ENCODE data around the gene ZNF839.

The ZNF839 gene

DNA sequence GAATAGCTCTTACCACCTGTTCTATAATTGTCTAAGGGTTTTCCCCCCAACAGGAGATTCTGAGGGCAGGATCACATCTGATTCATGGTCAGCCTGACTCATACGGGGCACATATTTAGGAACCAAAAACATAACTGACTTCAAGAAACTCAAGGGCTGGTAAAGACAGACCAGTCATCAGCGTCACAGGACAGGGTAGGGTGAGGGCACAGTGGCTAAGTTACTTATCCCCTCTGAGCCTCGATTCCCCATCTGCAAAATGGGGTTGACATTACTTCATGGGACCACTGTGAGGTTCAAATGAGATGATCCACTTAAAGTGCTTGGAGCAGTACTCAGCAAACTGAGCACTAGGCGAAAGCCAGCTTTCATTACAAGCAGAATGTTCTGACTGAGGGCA lies 42.5 kb downstream of the ZNF839 start:
- peaks cover 13 to 16% of the 10 kb centered on the region in 2 donors for H3K36me3 ChIP-seq (ENCODE audit: control insufficient read depth in 2 of 2, insufficient read depth in 2 of 2, low read length in 2 of 2)
- H3K9ac ChIP-seq (ENCODE audit: low read length in 2 of 2) = peak overlapping the region; percentile 71 to 96
- H3K27me3 ChIP-seq (ENCODE audit: control insufficient read depth in 1 of 2, insufficient read depth in 2 of 2, low read length in 2 of 2) = no peaks in the 10 kb centered on the region
- H3K27ac ChIP-seq (ENCODE audit: low read length) = peak overlapping the region; percentile 83
- peak overlapping the region; percentile 56 to 94 for H3K4me3 ChIP-seq (ENCODE audit: low read length in 2 of 2)
- peaks cover 17% of the 10 kb centered on the region for H3K4me1 ChIP-seq (ENCODE audit: control insufficient read depth, insufficient read depth, low read length)
- no peaks in the 10 kb centered on the region for H3K9me3 ChIP-seq (ENCODE audit: control insufficient read depth in 2 of 2, low read length in 2 of 2)

DNA sequence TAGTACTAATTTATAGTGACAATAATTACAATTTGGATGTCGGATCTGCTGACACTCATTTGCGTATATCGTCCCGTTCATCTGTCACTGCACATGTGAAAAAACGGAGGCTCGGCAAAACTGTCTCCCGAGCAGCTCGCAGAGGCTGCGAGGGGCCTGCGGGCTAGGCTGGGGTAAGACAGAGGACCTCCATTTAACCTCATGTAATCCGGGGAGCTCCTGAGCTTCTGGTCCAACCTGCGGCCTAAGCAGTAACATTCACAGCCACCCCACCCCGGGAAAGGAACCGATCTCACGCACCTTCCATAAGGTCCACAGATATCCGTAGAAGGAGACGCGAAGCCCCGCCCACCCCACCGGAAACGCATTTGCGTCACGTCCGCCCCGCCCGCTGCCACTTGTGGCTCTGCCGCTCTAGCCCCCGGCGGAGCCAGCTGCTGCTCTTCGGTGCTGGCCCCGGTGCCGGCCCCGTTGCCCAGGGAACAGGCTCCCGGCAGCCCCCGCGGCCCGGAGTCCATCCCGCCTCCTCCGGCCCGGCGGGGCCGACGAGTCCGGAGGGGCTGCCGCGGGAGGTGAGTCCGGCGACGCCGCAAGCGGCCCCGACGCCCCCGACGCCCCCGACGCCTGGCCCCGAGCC lies 43.1 kb downstream of the ZNF839 start, which contains the start of the genes CINP and TECPR2:
TSS of gene CINP (minus strand) at position 346 of the 637 bp plus-strand sequence. CDS start at position 307, 39 bp downstream.
TSS of gene TECPR2 (plus strand) at position 397 of the 637 bp plus-strand sequence. CDS start 13,781 bp downstream, outside the sequence.
- Histone ChIP-seq H3K9ac (ENCODE audit: low read length in 2 of 2) (peak within 1 kb of the TSS; percentile 82 to 96), H3K9me3 (ENCODE audit: control insufficient read depth in 2 of 2, low read length in 2 of 2) (no peaks in the 10 kb centered on the region), H3K4me1 (ENCODE audit: control insufficient read depth, insufficient read depth, low read length) (peaks cover 17% of the 10 kb centered on the region), H3K4me3 (ENCODE audit: low read length in 2 of 2) (peak within 1 kb of the TSS; percentile 89 to 94), H3K36me3 (ENCODE audit: control insufficient read depth in 2 of 2, insufficient read depth in 2 of 2, low read length in 2 of 2) (peaks cover 9 to 12% of the 10 kb centered on the region in 2 donors), H3K27me3 (ENCODE audit: control insufficient read depth in 1 of 2, insufficient read depth in 2 of 2, low read length in 2 of 2) (no peaks in the 10 kb centered on the region), H3K27ac (ENCODE audit: low read length) (peak within 1 kb of the TSS; percentile 83)

DNA sequence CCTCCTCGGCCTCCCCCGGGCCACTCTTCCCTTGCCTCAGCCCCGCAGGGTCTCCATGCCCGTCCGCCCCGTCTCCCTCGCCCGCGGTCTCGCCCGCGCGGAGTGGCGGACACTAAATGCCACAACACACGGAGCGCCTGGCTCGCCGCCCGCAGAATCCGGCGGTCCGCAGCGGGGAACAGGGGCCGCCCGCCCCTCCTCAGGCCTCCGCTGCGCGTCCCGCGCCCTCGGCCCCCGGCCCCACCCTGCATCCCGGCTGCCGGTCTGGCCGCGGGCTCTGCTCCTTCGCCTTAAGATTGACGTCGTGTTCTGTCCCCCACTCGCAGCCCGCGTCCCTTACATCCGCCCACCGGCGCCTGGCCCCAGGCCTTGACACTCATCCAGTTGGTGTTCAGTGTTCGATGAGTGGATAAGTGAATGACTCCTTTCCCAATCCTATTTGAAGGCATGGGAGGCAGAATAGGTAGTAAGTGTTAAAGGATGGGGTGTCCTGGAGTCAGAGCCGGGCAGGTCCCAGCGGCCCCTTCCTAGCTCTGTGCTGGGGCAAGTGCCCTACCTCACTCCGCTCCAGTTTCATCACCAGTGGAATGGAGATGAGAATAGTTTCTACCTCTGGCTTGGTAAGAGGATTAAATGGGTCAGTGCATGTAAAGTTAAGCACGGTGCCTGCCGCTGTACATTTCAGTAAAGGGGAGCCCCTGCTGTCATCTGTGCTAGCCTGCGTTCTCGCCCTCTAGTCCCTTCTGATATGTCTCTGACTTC lies 43.8 kb downstream of the ZNF839 start:
- H3K4me1 ChIP-seq (ENCODE audit: control insufficient read depth, insufficient read depth, low read length) = peaks cover 17% of the 10 kb centered on the region
- H3K9ac ChIP-seq (ENCODE audit: low read length in 2 of 2) = peak overlapping the region; percentile 82 to 88
- no peaks in the 10 kb centered on the region for H3K9me3 ChIP-seq (ENCODE audit: control insufficient read depth in 2 of 2, low read length in 2 of 2)
- H3K4me3 ChIP-seq (ENCODE audit: low read length in 2 of 2) = peak overlapping the region; percentile 89 to 94
- H3K27me3 ChIP-seq (ENCODE audit: control insufficient read depth in 1 of 2, insufficient read depth in 2 of 2, low read length in 2 of 2) = no peaks in the 10 kb centered on the region
- peaks cover 3 to 6% of the 10 kb centered on the region in 2 donors for H3K36me3 ChIP-seq (ENCODE audit: control insufficient read depth in 2 of 2, insufficient read depth in 2 of 2, low read length in 2 of 2)
- peak overlapping the region; percentile 83 for H3K27ac ChIP-seq (ENCODE audit: low read length)

DNA sequence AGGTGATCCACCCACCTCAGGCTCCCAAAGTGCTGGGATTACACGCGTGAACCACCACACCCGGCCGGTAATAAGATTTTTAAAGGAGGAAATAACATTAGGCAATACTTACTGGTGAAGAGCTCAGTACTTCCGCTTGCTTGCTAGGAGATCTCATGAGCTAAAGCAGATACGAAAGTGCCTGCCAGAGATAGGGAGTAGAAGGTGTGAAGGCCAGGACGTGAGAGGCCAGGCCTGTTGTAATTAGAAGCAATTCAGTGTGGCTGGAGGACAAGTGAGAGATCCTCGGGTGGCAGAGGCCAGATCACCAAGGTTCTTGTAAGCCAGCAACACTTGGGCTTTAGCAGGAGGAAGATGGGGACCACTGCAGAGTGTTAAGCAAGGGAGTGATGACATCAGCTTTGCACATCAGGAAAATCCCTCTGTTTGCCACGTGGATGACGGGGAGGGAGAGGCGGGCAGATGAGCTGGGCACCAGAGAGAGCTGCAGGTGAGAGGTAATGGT lies 50.8 kb downstream of the ZNF839 start:
- Histone ChIP-seq H3K4me3 (ENCODE audit: low read length in 2 of 2) (no peak overlapping the region), H3K27ac (ENCODE audit: low read length) (no peak overlapping the region), H3K36me3 (ENCODE audit: control insufficient read depth in 2 of 2, insufficient read depth in 2 of 2, low read length in 2 of 2) (no peaks in the 10 kb centered on the region), H3K9ac (ENCODE audit: low read length in 2 of 2) (no peak overlapping the region), H3K4me1 (ENCODE audit: control insufficient read depth, insufficient read depth, low read length) (peaks cover 4% of the 10 kb centered on the region), H3K27me3 (ENCODE audit: control insufficient read depth in 1 of 2, insufficient read depth in 2 of 2, low read length in 2 of 2) (no peaks in the 10 kb centered on the region), H3K9me3 (ENCODE audit: control insufficient read depth in 2 of 2, low read length in 2 of 2) (no peaks in the 10 kb centered on the region)

DNA sequence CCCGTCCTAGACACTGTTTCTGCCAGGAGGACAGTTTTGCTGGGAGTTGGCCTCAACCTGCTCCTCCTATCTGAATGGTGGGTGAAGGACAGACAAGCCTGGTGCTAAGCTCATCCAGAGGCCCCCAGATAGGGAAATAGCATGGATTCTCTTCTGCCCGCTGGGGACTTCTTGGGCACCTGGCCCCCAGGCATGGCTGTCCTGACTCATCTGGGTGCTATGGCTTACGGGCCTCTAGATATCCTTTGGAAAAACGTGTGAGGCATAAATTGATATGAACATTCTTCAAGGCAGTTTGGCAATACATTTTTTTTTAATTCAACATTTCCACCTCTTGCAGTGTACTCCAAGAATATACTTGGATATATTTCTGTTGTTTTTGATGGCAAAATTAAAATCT lies 51.8 kb downstream of the ZNF839 start:
- H3K36me3 ChIP-seq (ENCODE audit: control insufficient read depth in 2 of 2, insufficient read depth in 2 of 2, low read length in 2 of 2) = peaks cover 0 to under 1% of the 10 kb centered on the region in 2 donors
- H3K9me3 ChIP-seq (ENCODE audit: control insufficient read depth in 2 of 2, low read length in 2 of 2) = no peaks in the 10 kb centered on the region
- H3K4me1 ChIP-seq (ENCODE audit: control insufficient read depth, insufficient read depth, low read length) = peaks cover 4% of the 10 kb centered on the region
- no peak overlapping the region for H3K27ac ChIP-seq (ENCODE audit: low read length)
- no peak overlapping the region for H3K9ac ChIP-seq (ENCODE audit: low read length in 2 of 2)
- H3K27me3 ChIP-seq (ENCODE audit: control insufficient read depth in 1 of 2, insufficient read depth in 2 of 2, low read length in 2 of 2) = no peaks in the 10 kb centered on the region
- H3K4me3 ChIP-seq (ENCODE audit: low read length in 2 of 2) = no peak overlapping the region

DNA sequence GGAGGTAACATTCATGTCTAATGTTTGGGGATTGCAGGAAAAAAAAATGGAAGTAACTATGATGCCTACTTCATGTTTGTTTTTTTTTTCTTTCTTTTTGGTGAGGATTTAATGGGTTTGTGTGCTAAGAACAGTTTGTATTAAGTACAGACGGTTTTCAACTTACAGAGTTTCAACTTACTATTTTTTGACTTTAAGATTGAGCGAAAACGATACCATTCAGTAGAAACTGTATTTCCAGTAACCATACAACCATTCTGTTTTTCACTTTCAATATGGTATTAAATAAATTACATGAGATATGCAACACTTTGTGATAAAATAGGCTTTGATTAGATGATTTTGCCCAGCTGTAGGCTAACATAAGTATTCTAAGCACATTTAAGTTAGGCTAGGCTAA lies 53.6 kb downstream of the ZNF839 start:
- H3K36me3 ChIP-seq (ENCODE audit: control insufficient read depth in 2 of 2, insufficient read depth in 2 of 2, low read length in 2 of 2) = peaks cover 4 to 13% of the 10 kb centered on the region in 2 donors
- no peak overlapping the region for H3K9ac ChIP-seq (ENCODE audit: low read length in 2 of 2)
- no peak overlapping the region for H3K4me3 ChIP-seq (ENCODE audit: low read length in 2 of 2)
- H3K9me3 ChIP-seq (ENCODE audit: control insufficient read depth in 2 of 2, low read length in 2 of 2) = no peaks in the 10 kb centered on the region
- H3K27me3 ChIP-seq (ENCODE audit: control insufficient read depth in 1 of 2, insufficient read depth in 2 of 2, low read length in 2 of 2) = no peaks in the 10 kb centered on the region
- no peak overlapping the region for H3K27ac ChIP-seq (ENCODE audit: low read length)
- H3K4me1 ChIP-seq (ENCODE audit: control insufficient read depth, insufficient read depth, low read length) = peaks cover 4% of the 10 kb centered on the region

DNA sequence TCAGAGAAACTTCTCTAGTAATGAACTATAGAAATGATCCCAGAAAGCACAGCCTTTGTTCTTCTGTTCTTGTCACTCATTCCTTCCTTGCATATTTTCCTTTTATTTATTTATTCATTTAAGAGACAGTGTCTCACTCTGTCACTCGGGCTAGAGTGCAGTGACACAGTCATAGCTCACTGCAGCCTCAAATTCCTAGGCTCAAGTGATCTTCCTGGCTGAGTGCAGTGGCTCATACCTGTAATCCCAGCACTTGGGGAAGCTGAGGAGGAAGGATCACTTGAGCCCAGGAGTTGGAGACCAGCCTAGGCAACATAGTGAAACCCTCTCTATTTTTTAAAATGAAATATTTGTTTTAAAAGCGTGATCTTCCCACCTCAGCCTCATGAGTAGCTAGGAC lies 54.7 kb downstream of the ZNF839 start:
- Histone ChIP-seq H3K9me3 (ENCODE audit: control insufficient read depth in 2 of 2, low read length in 2 of 2) (no peaks in the 10 kb centered on the region), H3K36me3 (ENCODE audit: control insufficient read depth in 2 of 2, insufficient read depth in 2 of 2, low read length in 2 of 2) (peaks cover 9 to 17% of the 10 kb centered on the region in 2 donors), H3K9ac (ENCODE audit: low read length in 2 of 2) (no peak overlapping the region), H3K4me3 (ENCODE audit: low read length in 2 of 2) (no peak overlapping the region), H3K4me1 (ENCODE audit: control insufficient read depth, insufficient read depth, low read length) (peaks cover 4% of the 10 kb centered on the region), H3K27me3 (ENCODE audit: control insufficient read depth in 1 of 2, insufficient read depth in 2 of 2, low read length in 2 of 2) (no peaks in the 10 kb centered on the region), H3K27ac (ENCODE audit: low read length) (no peak overlapping the region)

DNA sequence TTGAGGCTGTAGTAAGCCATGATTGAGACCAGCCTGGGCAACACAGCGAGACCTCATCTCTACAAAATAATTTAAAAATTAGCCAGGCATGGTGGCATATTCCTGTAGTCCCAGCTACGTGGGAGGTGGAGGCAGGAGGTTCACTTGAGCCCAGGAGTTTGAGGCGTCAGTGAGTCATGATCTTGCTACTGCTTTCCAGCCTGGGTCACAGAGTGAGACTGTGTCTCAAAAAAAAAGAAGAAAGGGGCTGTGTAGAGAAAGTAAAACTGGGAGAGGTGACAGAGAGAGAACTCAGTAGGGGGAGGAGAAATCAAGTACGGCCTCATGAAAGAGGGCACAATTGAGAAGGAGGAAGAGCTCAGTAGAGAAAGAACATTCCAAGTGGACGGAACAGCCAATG lies 55.6 kb downstream of the ZNF839 start:
- Histone ChIP-seq H3K4me3 (ENCODE audit: low read length in 2 of 2) (no peak overlapping the region), H3K36me3 (ENCODE audit: control insufficient read depth in 2 of 2, insufficient read depth in 2 of 2, low read length in 2 of 2) (peaks cover 9 to 17% of the 10 kb centered on the region in 2 donors), H3K9me3 (ENCODE audit: control insufficient read depth in 2 of 2, low read length in 2 of 2) (no peaks in the 10 kb centered on the region), H3K4me1 (ENCODE audit: control insufficient read depth, insufficient read depth, low read length) (peaks cover 4% of the 10 kb centered on the region), H3K27me3 (ENCODE audit: control insufficient read depth in 1 of 2, insufficient read depth in 2 of 2, low read length in 2 of 2) (no peaks in the 10 kb centered on the region), H3K9ac (ENCODE audit: low read length in 2 of 2) (no peak overlapping the region), H3K27ac (ENCODE audit: low read length) (no peak overlapping the region)

DNA sequence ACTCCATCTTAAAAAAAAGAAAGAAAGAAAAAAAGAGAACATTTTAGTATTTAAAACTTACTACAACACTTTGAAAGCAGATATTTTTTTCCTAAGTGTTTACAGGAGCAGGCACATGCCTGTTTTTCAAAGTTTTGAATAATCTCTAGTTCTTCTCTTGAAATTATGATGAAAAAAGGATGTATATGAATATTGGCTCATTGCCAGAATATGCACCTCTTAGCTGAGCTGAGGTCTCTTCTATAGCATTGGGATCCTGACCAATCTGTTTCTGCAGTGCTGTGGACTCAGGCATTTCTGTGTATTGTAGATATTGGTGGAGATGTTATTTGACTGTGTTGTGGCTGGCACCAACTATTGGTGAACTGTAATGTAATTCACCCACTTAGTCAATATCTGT lies 58.1 kb downstream of the ZNF839 start:
- H3K9me3 ChIP-seq (ENCODE audit: control insufficient read depth in 2 of 2, low read length in 2 of 2) = no peaks in the 10 kb centered on the region
- no peak overlapping the region for H3K27ac ChIP-seq (ENCODE audit: low read length)
- H3K36me3 ChIP-seq (ENCODE audit: control insufficient read depth in 2 of 2, insufficient read depth in 2 of 2, low read length in 2 of 2) = peaks cover 9 to 20% of the 10 kb centered on the region in 2 donors
- H3K27me3 ChIP-seq (ENCODE audit: control insufficient read depth in 1 of 2, insufficient read depth in 2 of 2, low read length in 2 of 2) = no peaks in the 10 kb centered on the region
- H3K4me1 ChIP-seq (ENCODE audit: control insufficient read depth, insufficient read depth, low read length) = no peaks in the 10 kb centered on the region
- H3K9ac ChIP-seq (ENCODE audit: low read length in 2 of 2) = no peak overlapping the region
- no peak overlapping the region for H3K4me3 ChIP-seq (ENCODE audit: low read length in 2 of 2)

DNA sequence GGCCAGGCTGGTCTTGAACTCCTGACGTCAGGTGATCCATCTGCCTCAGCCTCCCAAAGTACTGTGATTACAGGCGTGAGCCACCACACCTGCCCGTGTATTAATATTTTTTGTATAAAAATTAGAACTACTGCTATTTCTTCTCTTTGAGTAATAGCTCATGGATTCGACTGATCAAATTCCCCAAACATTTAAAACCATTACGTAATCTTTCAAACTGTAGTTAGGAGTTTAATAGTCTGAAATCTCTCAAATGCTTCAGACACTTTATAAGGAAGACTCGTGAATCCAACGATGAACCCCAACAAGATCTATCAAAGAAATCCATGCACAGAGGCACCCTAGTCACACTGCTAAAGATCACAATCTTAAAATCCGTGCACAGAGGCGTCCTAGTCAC lies 59.3 kb downstream of the ZNF839 start:
- Histone ChIP-seq H3K27ac (ENCODE audit: low read length) (no peak overlapping the region), H3K9ac (ENCODE audit: low read length in 2 of 2) (no peak overlapping the region), H3K9me3 (ENCODE audit: control insufficient read depth in 2 of 2, low read length in 2 of 2) (no peaks in the 10 kb centered on the region), H3K4me1 (ENCODE audit: control insufficient read depth, insufficient read depth, low read length) (no peaks in the 10 kb centered on the region), H3K36me3 (ENCODE audit: control insufficient read depth in 2 of 2, insufficient read depth in 2 of 2, low read length in 2 of 2) (peaks cover 13 to 20% of the 10 kb centered on the region in 2 donors), H3K4me3 (ENCODE audit: low read length in 2 of 2) (no peak overlapping the region), H3K27me3 (ENCODE audit: control insufficient read depth in 1 of 2, insufficient read depth in 2 of 2, low read length in 2 of 2) (no peaks in the 10 kb centered on the region)

Data from stomach smooth muscle (tissue), 2 donors.